Heart left ventricle (tissue), 16 donors: Measurements from ENCODE around the gene CXXC4. TPM values are rescaled to one million over a fixed set of nuclear protein-coding genes. Genes with fewer than 3 reads are reported as not detected.

Experiments used
- ATAC-seq, 4 donors: fragments of 200-7000 bp; cut with Tn5 transposase; one replicate each; pipeline ENCODE4 v1.9.1; 2020 to 2022; ENCODE audit warnings: moderate library complexity in 4 of 4, mild to moderate bottlenecking in 3 of 4, moderate number of reproducible peaks in 1 of 4
- DNase-seq, 5 donors: peaks; one replicate each; pipeline ENCODE4 v3.0.0-alpha.2; 2020
- H3K27ac ChIP-seq, 12 donors: fragments of 200-600 bp; sonication (generic) in 4 of 12; one replicate each; pipeline versions ENCODE4 v1.5.0 to v1.8.0; 2016 to 2022; ENCODE audit warnings: mild to moderate bottlenecking in 2 of 12
- H3K27me3 ChIP-seq, 9 donors: fragments of 200-600 bp; sonication (generic) in 2 of 9; one replicate each; pipeline versions ENCODE4 v1.5.1 to v1.8.0; 2016 to 2022; ENCODE audit warnings: mild to moderate bottlenecking in 3 of 9
- H3K36me3 ChIP-seq, 9 donors: fragments of 200-600 bp; sonication (generic) in 2 of 9; one replicate each; pipeline versions ENCODE4 v1.5.0 to v1.8.0; 2018 to 2022; ENCODE audit warnings: mild to moderate bottlenecking in 2 of 9
- H3K4me1 ChIP-seq, 12 donors: fragments of 200-600 bp; sonication (generic) in 4 of 12; one replicate each; pipeline versions ENCODE4 v1.5.0 to v1.8.0; 2016 to 2022; ENCODE audit warnings: mild to moderate bottlenecking in 3 of 12
- H3K4me3 ChIP-seq, 12 donors: fragments of 200-600 bp; sonication (generic) in 4 of 12; one replicate each; pipeline versions ENCODE4 v1.5.0 to v1.8.0; 2017 to 2022; ENCODE audit warnings: mild to moderate bottlenecking in 9 of 12, moderate library complexity in 4 of 12
- H3K9me3 ChIP-seq, 12 donors: fragments of 200-600 bp; sonication (generic) in 4 of 12; one replicate each; pipeline versions ENCODE4 v1.5.0 to v1.8.0; 2016 to 2022; ENCODE audit warnings: mild to moderate bottlenecking in 1 of 12
- CTCF ChIP-seq, 12 donors: fragments of 200-600 bp; sonication (generic) in 4 of 12; IDR thresholded peaks; one replicate each; pipeline versions ENCODE4 v1.5.0 to v1.8.0; 2018 to 2022; ENCODE audit warnings: antibody characterized with exemption in 12 of 12, mild to moderate bottlenecking in 5 of 12
- POLR2A ChIP-seq, 2 donors: fragments of 450-650 bp; IDR thresholded peaks; one replicate each; pipeline ENCODE4 v1.6.1; 2017; ENCODE audit warnings: antibody characterized with exemption in 2 of 2, mild to moderate bottlenecking in 2 of 2, moderate library complexity in 2 of 2
- WGBS, 4 donors: extraction: QIAGEN DNeasy Blood & Tissue Kit in 2 of 4; methylation state at CpG; one replicate each; pipeline versions ENCODE4 v1.1.5 to v1.1.7; 2013 to 2018; 5-methylcytosine and 5-hydroxymethylcytosine counted together
- intact Hi-C, 10 donors: fragments of 100-400 bp; cut with DNase I; formaldehyde crosslinking; loops; one replicate each; pipeline versions ENCODE4 v1.11.1 to v1.14.2; 2022
- polyA plus RNA-seq, 2 donors: library from polyadenylated mRNA; stranded (reverse); fragments of 200-250 nt; gene quantifications; one replicate each; pipeline ENCODE4 v1.2.3, GENCODE V29; 2013
- total RNA-seq, 9 donors: library from RNA; depleted of rRNA in 2 of 9; stranded (reverse); fragments of >200 nt in 2 of 9; fragmentation: NEBNext Ultra II Directional in 3 of 9; extraction: Animal tissue kit (Norgen Biotek cat#: 25700) in 3 of 9; gene quantifications; one replicate each; pipeline versions ENCODE4 v1.1.0 to v1.2.4, GENCODE V29; 2016 to 2023
- donor health status: ischemic (EF 13 %, LVEDD 7.1; RV severe dilation, severe dysfunction).
- donor health status: healthy with polysubstance abuse.
- donor health status: DM: no; HTN: yes; CAD: no.
- donor health status: DM: no; HTN: no; CAD: no.
- donor health status: ischemic (EF 25% LVEDD 6.9; RV normal size, moderate dysfunction).
- donor health status: ischemic (EF 25% LVEDD 5.7; RV mildly dilated, moderate dysfunction).
- donor health status: healthy.
- donor health status: DM: yes; HTN: yes; CAD: no.
- donor health status: ischemic (EF 35%, LVEDD 5.7; RV mildly dilated, moderate dysfunction).
- donor health status: nonischemic (EF 11% LVEDD 7.7; RV severe dilation, severe dysfunction).
- donor health status: DM: yes; HTN: yes; CAD: no.
- donor health status: PGD.
- donor health status: ischemic (EF 29% LVEDD 5.4; RV normal size, mild dysfunction).
- donor health status: nonischemic (EF 23%, LVEDD 6.1; RV moderate dilation, normal function).

CXXC4 gene
- total and polyA plus RNA-seq, 11 donors: 0.58 to 7.3 (median 3.3) TPM

GRCh38 chr4:104465619-104466018 is 29.1 kb downstream of the CXXC4 start:
- Histone ChIP-seq H3K9me3 (no peaks in the 10 kb centered on the region), H3K4me1 (no peaks in the 10 kb centered on the region), H3K27me3 (no peaks in the 10 kb centered on the region), H3K27ac (no peak overlapping the region), H3K36me3 (no peaks in the 10 kb centered on the region), H3K4me3 (no peak overlapping the region)
- TF ChIP-seq CTCF (IDR thresholded peaks at IDR 0.05): no peak
- no peak for TF ChIP-seq POLR2A (IDR thresholded peaks at IDR 0.05)
- DNase-seq (no peak), ATAC-seq (no peak)
- intact Hi-C loops: no loop called here
- 92 to 96% (median 93%) methylated on average over 5 of the region's 5 CpGs for WGBS, 4 donors

DNA sequence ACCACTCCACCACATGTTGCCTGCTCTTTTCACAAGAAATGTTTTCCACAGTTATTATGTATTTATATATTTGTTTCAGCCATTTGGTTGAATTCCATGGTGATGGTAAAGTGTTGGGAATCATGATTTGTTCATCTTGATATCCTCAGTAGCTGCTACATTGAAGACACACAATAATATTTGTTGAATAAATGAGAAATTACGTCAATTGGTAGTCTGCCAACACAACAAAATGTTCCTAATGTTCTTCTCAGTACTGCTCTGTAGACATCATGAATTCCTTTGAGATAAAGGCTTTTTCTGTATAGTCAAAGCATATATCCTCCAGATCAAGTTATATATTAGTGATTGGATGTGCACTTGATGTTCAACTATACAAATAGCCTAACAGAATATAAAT is 29.5 kb downstream of the CXXC4 start:
- H3K27ac ChIP-seq: no peak overlapping the region
- H3K4me3 ChIP-seq: no peak overlapping the region
- H3K4me1 ChIP-seq: no peaks in the 10 kb centered on the region
- no peaks in the 10 kb centered on the region for H3K27me3 ChIP-seq
- DNase-seq (no peak), ATAC-seq (no peak)
- WGBS, 4 donors: 63 to 77% (median 63%) methylated on average over 1 of the region's 1 CpG
- H3K36me3 ChIP-seq: no peaks in the 10 kb centered on the region
- intact Hi-C loops: no loop called here
- TF ChIP-seq CTCF (IDR thresholded peaks at IDR 0.05) (no peak), POLR2A (IDR thresholded peaks at IDR 0.05) (no peak)
- no peaks in the 10 kb centered on the region for H3K9me3 ChIP-seq

DNA sequence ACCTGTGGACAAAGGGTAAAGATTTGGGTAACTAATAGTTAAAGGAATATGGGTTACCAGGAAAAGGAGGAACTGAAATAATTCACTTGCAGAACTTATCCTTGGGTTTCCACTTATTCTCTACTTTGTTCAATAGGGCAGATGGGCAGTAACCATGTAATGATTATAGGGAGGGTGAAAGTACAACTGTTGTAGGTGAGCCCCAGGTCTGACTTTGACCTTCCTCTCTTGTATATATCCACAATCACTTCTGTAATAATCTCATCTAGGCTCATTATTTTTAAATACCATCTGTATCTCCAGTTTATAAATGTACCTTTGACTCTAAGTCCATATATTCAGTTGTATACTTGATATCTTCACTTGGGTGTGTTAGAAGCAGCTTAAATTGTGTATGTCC is 32.1 kb downstream of the CXXC4 start:
- Histone ChIP-seq H3K36me3 (no peaks in the 10 kb centered on the region), H3K27ac (no peak overlapping the region), H3K4me3 (no peak overlapping the region), H3K27me3 (no peaks in the 10 kb centered on the region), H3K4me1 (no peaks in the 10 kb centered on the region), H3K9me3 (no peaks in the 10 kb centered on the region)
- DNase-seq (no peak), ATAC-seq (no peak)
- TF ChIP-seq POLR2A (IDR thresholded peaks at IDR 0.05) (no peak), CTCF (IDR thresholded peaks at IDR 0.05) (no peak)
- intact Hi-C loops: no loop called here

GRCh38 chr4:104457308-104457981 is 37.2 kb downstream of the CXXC4 start:
- WGBS, 4 donors: 43 to 70% (median 55%) methylated on average over 2 of the region's 2 CpGs
- no peaks in the 10 kb centered on the region for H3K27me3 ChIP-seq
- no peaks in the 10 kb centered on the region for H3K4me1 ChIP-seq
- no peak overlapping the region for H3K27ac ChIP-seq
- H3K36me3 ChIP-seq: no peaks in the 10 kb centered on the region
- H3K4me3 ChIP-seq: no peak overlapping the region
- TF ChIP-seq CTCF (IDR thresholded peaks at IDR 0.05) (no peak), POLR2A (IDR thresholded peaks at IDR 0.05) (no peak)
- no peaks in the 10 kb centered on the region for H3K9me3 ChIP-seq
- no peak for ATAC-seq
- intact Hi-C loops: no loop called here
- no peak for DNase-seq
